GM13977 (cell line): ENCODE data around the gene ZNF423.

ENCODE experiments used
- DNase-seq: peaks from one replicate; pipeline ENCODE4 v3.0.0; 2012; ENCODE audit warnings: low spot score
- in situ Hi-C: fragments of 300-500 bp; cut with MboI; formaldehyde crosslinking; loops from one replicate; pipeline ENCODE4 v1.12.0; 2022; ENCODE audit warnings: low sequenced_read_pairs, low pct_unique_long_range_greater_than_20kb, mixed read lengths, inconsistent platforms; ENCODE audit not compliant: unreplicated experiment
- TF ChIP-seq, protein P1 (sequence below): IDR thresholded peaks from 2 replicates; pipeline ENCODE4 v1.5.1; 2012; ENCODE audit warnings: mild to moderate bottlenecking, control low read depth; ENCODE audit not compliant: insufficient read depth; ENCODE audit errors: extremely low read depth, missing control alignments

ZNF423 gene

DNA sequence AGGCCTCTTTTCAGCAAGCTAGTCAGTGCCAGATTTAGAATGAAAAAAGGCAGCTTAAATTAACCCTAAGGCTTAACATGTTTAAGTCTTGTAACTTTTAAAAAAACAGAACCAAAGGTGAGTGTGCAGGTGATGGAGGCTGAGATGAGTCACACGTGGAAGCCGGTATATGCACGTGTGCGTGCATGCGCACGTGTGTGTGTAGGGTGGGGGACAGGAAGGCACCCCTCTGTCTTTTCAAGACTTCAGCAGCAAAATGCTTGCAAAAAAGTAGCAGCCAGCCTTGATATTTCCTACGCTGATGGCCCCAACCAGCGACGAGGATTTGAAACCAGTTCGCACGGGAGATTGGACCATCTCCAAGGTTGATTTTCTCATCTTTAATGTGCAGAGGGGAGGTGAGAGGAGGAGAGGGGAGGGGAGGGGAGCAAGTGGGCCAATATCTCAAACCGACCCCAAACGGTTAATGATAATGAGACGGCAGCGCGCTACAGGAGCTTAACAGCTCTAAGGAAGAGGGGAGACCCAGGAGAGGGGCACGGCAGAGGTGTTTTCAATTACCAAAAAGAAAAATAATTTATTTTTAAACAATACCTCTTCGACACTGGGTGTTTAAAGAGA, 154.7 kb downstream of the ZNF423 start:
- TF ChIP-seq, protein P1, sequence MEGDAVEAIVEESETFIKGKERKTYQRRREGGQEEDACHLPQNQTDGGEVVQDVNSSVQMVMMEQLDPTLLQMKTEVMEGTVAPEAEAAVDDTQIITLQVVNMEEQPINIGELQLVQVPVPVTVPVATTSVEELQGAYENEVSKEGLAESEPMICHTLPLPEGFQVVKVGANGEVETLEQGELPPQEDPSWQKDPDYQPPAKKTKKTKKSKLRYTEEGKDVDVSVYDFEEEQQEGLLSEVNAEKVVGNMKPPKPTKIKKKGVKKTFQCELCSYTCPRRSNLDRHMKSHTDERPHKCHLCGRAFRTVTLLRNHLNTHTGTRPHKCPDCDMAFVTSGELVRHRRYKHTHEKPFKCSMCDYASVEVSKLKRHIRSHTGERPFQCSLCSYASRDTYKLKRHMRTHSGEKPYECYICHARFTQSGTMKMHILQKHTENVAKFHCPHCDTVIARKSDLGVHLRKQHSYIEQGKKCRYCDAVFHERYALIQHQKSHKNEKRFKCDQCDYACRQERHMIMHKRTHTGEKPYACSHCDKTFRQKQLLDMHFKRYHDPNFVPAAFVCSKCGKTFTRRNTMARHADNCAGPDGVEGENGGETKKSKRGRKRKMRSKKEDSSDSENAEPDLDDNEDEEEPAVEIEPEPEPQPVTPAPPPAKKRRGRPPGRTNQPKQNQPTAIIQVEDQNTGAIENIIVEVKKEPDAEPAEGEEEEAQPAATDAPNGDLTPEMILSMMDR: no peak
- no peak for DNase-seq
- in situ Hi-C loops: no loop called here

DNA sequence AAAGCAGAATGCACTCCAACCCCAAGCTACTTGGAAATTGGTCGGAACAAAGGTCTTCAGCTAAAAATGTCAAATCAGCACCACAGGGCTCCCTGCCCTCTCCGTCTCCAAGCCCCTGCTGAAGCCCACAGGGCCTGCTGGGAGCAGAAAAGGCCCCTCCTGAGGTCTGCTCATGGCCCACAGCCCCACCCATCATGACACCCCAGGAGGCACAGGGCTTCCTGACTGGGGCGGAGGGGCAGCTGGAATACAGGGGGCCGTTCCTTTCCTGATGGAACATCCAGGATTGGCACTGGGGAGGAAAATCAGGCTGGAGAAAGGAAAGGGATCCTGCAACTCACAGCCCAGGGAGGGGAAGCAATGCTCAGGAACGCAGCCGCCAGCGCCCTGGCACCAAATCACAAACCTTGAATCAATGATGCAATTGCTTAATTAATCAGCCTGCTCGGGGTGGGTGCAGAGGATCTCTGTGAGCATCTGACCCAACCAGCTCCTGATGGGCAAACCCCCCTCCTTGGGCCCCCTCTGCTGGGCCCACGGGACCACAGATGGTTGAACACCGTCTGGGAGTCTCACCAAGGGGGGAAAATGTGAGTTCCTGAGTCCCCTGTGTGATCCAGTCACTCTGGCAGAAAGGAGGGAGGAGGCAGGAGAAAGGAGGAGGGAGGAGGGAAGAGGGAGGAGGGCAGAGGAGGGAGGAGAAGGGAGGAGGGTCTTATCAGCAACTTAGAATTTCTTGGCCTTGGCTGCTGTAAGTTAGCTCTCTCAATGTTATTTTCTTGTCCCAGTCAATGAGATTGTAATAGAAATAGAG, 155.5 kb downstream of the ZNF423 start:
- DNase-seq: no peak

DNA sequence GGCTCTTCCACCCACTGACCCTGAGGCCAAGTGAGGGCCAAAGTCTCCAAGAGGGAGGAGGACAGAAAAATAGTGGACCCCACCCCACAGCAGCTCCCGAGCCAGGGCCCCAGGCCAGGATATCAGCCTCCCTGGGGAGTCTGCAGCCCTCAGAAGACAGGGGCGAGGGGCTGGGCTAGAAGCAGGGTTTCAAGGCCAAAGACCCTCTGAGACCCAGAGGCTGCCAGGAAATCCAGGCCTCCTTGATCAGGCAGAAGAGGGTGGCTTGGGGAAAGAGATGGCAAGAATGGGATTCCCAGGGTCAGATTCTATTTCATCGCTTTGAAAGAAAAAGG, 156.1 kb downstream of the ZNF423 start:
- in situ Hi-C loops: no loop called here
- no peak for DNase-seq
- TF ChIP-seq, protein P1: no peak

More for the DNA sequence above, 155.5 kb downstream of the ZNF423 start:
- TF ChIP-seq, protein P1: no peak
- in situ Hi-C loops: no loop called here

DNA sequence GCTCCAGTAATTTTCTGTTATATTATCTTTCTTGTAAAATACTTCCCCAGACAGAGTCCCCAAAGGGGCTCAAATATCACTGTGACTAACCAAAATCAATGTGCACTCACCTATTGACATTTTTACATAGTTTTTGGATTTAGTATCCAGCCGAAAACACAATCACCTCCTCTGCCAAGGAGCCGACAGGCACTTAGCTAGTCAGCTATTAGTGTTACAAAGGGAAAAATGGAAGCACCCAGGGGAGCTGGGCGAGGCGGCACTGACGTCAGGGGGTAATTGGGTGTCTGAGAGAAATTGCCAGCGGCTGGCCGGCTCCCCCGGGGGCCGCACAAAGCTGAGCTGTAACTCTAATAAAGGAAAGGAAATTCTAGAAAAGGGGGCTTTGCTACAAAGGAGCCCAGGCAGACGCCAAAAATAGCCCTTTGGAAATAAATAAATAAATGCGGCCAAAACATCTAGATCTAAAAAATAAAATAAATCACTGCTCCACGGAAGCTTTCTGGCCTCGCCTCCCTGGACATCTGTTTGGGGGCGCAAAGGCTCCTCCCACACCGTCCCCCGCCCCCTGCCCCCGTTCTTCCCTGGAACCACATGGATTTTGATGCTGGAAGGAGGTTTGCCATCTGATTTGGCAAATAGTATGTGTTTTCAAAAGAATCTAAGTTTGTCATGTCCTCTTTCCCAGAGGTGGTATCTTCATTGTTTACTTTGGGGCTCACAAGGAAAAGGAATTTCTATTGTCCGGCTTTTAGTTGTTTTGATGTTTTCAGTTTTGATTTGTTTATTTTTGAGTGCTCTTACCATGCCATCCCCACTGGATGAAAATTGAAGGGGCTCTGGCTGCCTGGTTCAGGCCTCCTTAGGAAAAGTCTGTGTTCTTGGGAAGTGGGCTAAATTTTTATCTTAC, 156.7 kb downstream of the ZNF423 start:
- no peak for DNase-seq
- in situ Hi-C loops: no loop called here
- TF ChIP-seq, protein P1: no peak

DNA sequence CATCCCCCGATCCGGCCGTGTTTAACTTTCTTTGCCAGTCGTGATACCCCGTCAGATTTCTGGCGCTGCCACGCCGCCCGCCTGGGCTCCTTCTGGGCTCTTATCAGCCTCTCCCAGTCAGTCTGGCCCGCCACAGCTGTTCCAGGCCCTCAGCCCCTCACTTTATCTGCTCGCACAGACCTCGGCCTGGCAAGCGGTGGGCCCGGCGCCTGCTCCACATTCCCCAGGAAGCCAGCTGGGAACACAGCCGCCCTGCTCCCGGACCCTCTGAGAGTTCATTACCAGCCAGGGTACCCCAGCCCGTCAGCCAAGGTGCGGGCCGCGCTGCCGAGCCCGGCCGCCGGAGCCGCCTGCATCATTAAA, 157.5 kb downstream of the ZNF423 start:
- in situ Hi-C loops: no loop called here
- TF ChIP-seq, protein P1: no peak
- no peak for DNase-seq

DNA sequence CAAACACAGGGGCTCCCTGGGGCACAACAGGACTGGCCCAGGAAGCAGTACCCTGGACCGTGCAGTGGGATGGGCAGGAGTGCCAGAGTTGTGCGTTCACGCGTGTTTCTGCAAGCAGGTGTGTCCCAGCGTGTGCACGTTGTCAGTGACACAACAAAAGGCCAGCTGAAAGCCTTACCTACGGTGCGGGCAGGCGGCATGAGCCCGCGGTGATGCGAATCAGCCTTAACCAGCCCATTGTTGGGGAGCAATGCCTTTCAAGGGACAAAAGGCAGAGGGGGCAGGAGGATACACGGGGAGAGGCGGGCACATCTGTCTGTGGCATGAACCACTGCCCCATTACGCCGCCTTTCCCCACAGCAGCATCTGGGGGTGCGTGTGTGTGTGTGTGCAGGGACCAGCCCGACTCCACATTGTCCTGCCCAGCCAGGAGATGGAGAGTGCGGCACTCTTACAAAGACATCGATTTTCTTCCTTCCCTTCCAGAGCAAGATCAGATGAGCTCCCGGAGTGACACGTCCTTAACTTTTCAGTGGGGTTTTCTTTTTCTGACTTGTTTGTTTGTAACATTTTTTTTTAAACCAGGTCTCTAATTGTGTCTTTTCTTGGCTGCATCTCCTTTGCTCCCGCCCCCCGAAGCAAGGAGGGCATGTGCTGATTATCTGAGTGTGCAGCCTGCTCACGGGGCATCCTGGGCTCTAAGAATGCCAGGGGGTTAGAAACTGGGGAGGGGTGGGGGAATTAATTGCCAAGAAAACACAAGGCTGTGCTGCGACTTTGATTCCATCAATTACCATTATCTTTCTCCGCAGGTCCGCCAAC, 158.1 kb downstream of the ZNF423 start:
- in situ Hi-C loops: no loop called here
- no peak for DNase-seq
- TF ChIP-seq, protein P1: no peak
